A549 (cell line): Measurements from ENCODE around the gene BABAM2. TPM values are rescaled to one million over a fixed set of nuclear protein-coding genes. Genes with fewer than 3 reads are reported as not detected.

Experiments used
- ATAC-seq, 2 experiments: fragments of 200-7000 bp in 1 of 2; fragments of >200 bp in 1 of 2; cut with Nextera tagmentation in 1 of 2; cut with Tn5 transposase in 1 of 2; 3 replicates each; pipeline versions ENCODE4 v1.8.0 to v1.9.1; 2018 to 2020; ENCODE audit warnings: mild to moderate bottlenecking in 1 of 2, moderate library complexity in 1 of 2
- CTCF ChIA-PET: fragments of 300-600 bp; sonication (Branson Sonifier 250); formaldehyde crosslinking; extraction: SDS; loops from one replicate; lab custom pipeline; 2021; ENCODE audit warnings: antibody characterized with exemption, inconsistent platforms; lab: Yijun Ruan, JAX
- POLR2A ChIA-PET: fragments of 350-600 bp; formaldehyde crosslinking; extraction: SDS; loops from one replicate; lab custom pipeline; 2021; ENCODE audit warnings: antibody characterized with exemption, inconsistent platforms; lab: Yijun Ruan, JAX
- DNase-seq, 2 experiments: peaks; one replicate each; pipeline versions ENCODE4 v3.0.0 to v3.0.0-alpha.2; 2011 to 2016; ENCODE audit warnings: low read depth in 1 of 2, low spot score in 1 of 2
- FAIRE-seq: peaks from 2 replicates; lab custom pipeline; 2011; peaks lifted over from hg19 to GRCh38; lab: Jason Lieb, UNC
- H3K27ac ChIP-seq, 2 experiments: fragments of >200 bp; sonication (Bioruptor Twin); formaldehyde crosslinking; 3 replicates each; pipeline ENCODE4 v1.5.1; 2016 to 2017
- H3K4me1 ChIP-seq: fragments of >200 bp; sonication (Bioruptor Twin); formaldehyde crosslinking; 3 replicates; pipeline ENCODE4 v1.6.1; 2016
- H3K4me2 ChIP-seq: fragments of >200 bp; sonication (Bioruptor Twin); formaldehyde crosslinking; 3 replicates; pipeline ENCODE4 v1.6.1; 2016
- H3K4me3 ChIP-seq: fragments of >200 bp; sonication (Bioruptor Twin); formaldehyde crosslinking; 3 replicates; pipeline ENCODE4 v1.5.1; 2016
- H3K9me3 ChIP-seq: fragments of >200 bp; sonication (Bioruptor Twin); formaldehyde crosslinking; 3 replicates; pipeline ENCODE4 v1.6.1; 2016
- ATOH8 ChIP-seq: fragments of 250-450 bp; sonication (Bioruptor Pico); IDR thresholded peaks from 2 replicates; pipeline ENCODE4 v1.5.0; 2020; ENCODE audit warnings: low read depth, mild to moderate bottlenecking, moderate library complexity
- EHMT2 ChIP-seq: fragments of 200-600 bp; sonication (generic); IDR thresholded peaks from 2 replicates; pipeline ENCODE4 v1.6.1; 2016; ENCODE audit warnings: antibody characterized with exemption, low read depth, mild to moderate bottlenecking, moderate library complexity
- EP300 ChIP-seq, 2 experiments: fragments of >200 bp; sonication (Bioruptor Twin); formaldehyde crosslinking; IDR thresholded peaks; 2 replicates in 1 of 2; 3 replicates in 1 of 2; pipeline ENCODE4 v1.6.1; 2016 to 2017
- FOSB ChIP-seq: fragments of 250-450 bp; sonication (Bioruptor Pico); IDR thresholded peaks from 2 replicates; pipeline ENCODE4 v1.5.0; 2020; ENCODE audit warnings: mild to moderate bottlenecking, moderate library complexity
- HDAC2 ChIP-seq: fragments of 200-600 bp; sonication (generic); IDR thresholded peaks from 2 replicates; pipeline ENCODE4 v1.6.1; 2016
- HEYL ChIP-seq: fragments of 250-450 bp; sonication (Bioruptor Pico); IDR thresholded peaks from 2 replicates; pipeline ENCODE4 v1.8.0; 2021; ENCODE audit warnings: mild to moderate bottlenecking, moderate library complexity
- HOXB13 ChIP-seq: fragments of 250-450 bp; sonication (Bioruptor Pico); IDR thresholded peaks from 2 replicates; pipeline ENCODE4 v1.5.0; 2020; ENCODE audit warnings: low read depth, mild to moderate bottlenecking, moderate library complexity
- JUN ChIP-seq, 2 experiments: fragments of >200 bp; sonication (Bioruptor Twin); formaldehyde crosslinking; IDR thresholded peaks; 2 replicates in 1 of 2; 3 replicates in 1 of 2; pipeline ENCODE4 v1.6.1; 2016 to 2017
- KDM1A ChIP-seq: fragments of 200-600 bp; sonication (generic); IDR thresholded peaks from 2 replicates; pipeline ENCODE4 v1.6.1; 2016; ENCODE audit warnings: low read depth, mild to moderate bottlenecking
- KDM5A ChIP-seq: fragments of 200-600 bp; sonication (generic); IDR thresholded peaks from 2 replicates; pipeline ENCODE4 v1.6.1; 2016; ENCODE audit warnings: antibody characterized with exemption, mild to moderate bottlenecking
- MYC ChIP-seq: IDR thresholded peaks from 2 replicates; pipeline ENCODE4 v1.6.1; 2012; ENCODE audit warnings: mild to moderate bottlenecking, inconsistent platforms, low read length, improper control_type of control experiment, borderline replicate concordance
- POLR2AphosphoS2 ChIP-seq: conservative IDR thresholded peaks from 2 replicates; pipeline ENCODE4 v1.6.1; 2012; ENCODE audit warnings: low read length, improper control_type of control experiment, inconsistent platforms
- RAD21 ChIP-seq, 2 experiments: fragments of >200 bp in 1 of 2; sonication (Bioruptor Twin) in 1 of 2; formaldehyde crosslinking in 1 of 2; IDR thresholded peaks in 1 of 2; conservative IDR thresholded peaks in 1 of 2; 2 replicates in 1 of 2; 3 replicates in 1 of 2; pipeline ENCODE4 v1.6.1; 2012 to 2018; ENCODE audit warnings: inconsistent platforms in 1 of 2
- RARB ChIP-seq: fragments of 250-450 bp; sonication (Bioruptor Pico); IDR thresholded peaks from 2 replicates; pipeline ENCODE4 v1.8.0; 2021; ENCODE audit warnings: mild to moderate bottlenecking, moderate library complexity
- RCOR1 ChIP-seq: fragments of 150-350 bp; IDR thresholded peaks from 2 replicates; pipeline ENCODE4 v1.6.1; 2014; ENCODE audit warnings: antibody characterized with exemption, low read length, low read depth
- RNF2 ChIP-seq: fragments of 200-600 bp; sonication (generic); IDR thresholded peaks from 2 replicates; pipeline ENCODE4 v1.6.1; 2016; ENCODE audit warnings: low read depth, mild to moderate bottlenecking, antibody characterized with exemption, moderate library complexity, borderline replicate concordance
- SREBF2 ChIP-seq: fragments of 450-650 bp; IDR thresholded peaks from 2 replicates; pipeline ENCODE4 v1.6.1; 2014; ENCODE audit warnings: mild to moderate bottlenecking, moderate library complexity
- ZC3H11A ChIP-seq: fragments of 450-650 bp; IDR thresholded peaks from 2 replicates; pipeline ENCODE4 v1.6.1; 2014; ENCODE audit warnings: antibody characterized with exemption, mild to moderate bottlenecking
- ZSCAN20 ChIP-seq: fragments of 250-450 bp; sonication (Bioruptor Pico); IDR thresholded peaks from 2 replicates; pipeline ENCODE4 v1.8.0; 2022; ENCODE audit warnings: mild to moderate bottlenecking, moderate library complexity
- WGBS: methylation state at CpG from one replicate; pipeline ENCODE4 v1.1.6; 2017; ENCODE audit errors: missing lambda C conversion rate; 5-methylcytosine and 5-hydroxymethylcytosine counted together
- polyA plus RNA-seq, 4 experiments: library from polyadenylated mRNA; depleted of rRNA in 3 of 4; stranded (reverse); fragments of >200 nt; fragmentation: RNase III in 1 of 4; extraction: RNeasy Plus Mini Kit Qiagen cat#74134 plus additional on column Dnase treatment in 1 of 4; gene quantifications; 2 replicates in 3 of 4; 3 replicates in 1 of 4; pipeline ENCODE4 v1.2.3, GENCODE V29; 2011 to 2017
- TF ChIP-seq, protein P1 (sequence below): fragments of >200 bp; sonication (Bioruptor Twin); formaldehyde crosslinking; IDR thresholded peaks from 3 replicates; pipeline ENCODE4 v1.6.1; 2016
- TF ChIP-seq, protein P2 (sequence below): IDR thresholded peaks from 2 replicates; pipeline ENCODE4 v1.6.1; 2012

The BABAM2 gene
- polyA plus RNA-seq, 2 of the 4 experiments (the other 2 are of a cell fraction) = 53.7 to 78.4 TPM

- DNase-seq (no peak), FAIRE-seq (no peak), ATAC-seq (no peak)
- Histone ChIP-seq H3K9me3 (no peaks in the 10 kb centered on the region), H3K4me1 (peaks cover 4% of the 10 kb centered on the region), H3K4me3 (no peak overlapping the region), H3K4me2 (no peak overlapping the region), H3K27ac (peak overlapping the region in 1 of 2 experiments; percentile 4; a peak in 1 of 6 replicates)
- no peak for TF ChIP-seq MYC
- no peak for TF ChIP-seq KDM1A
- no peak for TF ChIP-seq HEYL (CRISPR knock-in tag)
- no peak for TF ChIP-seq RCOR1
- WGBS = 93% methylated on average over 3 of the region's 3 CpGs
- CTCF ChIA-PET = interaction anchor here (0.6 kb wide), 1 partner anchor 116 kb away, joined by 3 read pairs; no protein-coding TSS in a partner anchor
- POLR2A ChIA-PET = interaction anchor here (1.0 kb wide), 1 partner anchor 297 kb away, joined by 7 read pairs; no protein-coding TSS in a partner anchor
Measured at GRCh38 chr2:28094739-28095138, 204.2 kb downstream of the BABAM2 start.

DNA sequence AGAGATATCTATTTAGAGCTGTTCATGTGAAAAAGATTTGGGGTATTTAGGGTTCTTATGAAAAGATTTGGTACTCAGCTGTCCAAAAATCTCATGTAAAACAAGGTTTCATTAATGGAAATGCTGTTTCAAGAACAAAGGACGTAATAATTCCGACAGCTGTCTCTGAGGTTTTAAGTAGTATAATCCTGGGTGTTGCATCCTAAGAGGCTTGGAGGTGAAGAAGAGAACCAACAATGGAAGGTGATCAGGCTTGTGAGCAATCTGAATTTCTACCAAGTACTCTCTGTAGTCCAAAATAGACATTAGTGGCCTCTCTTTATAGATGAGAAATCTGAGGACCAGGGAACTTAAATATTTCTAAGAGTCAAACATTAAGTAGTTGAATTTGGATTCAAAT, 205.1 kb downstream of the BABAM2 start:
- Histone ChIP-seq H3K27ac (peak overlapping the region in 1 of 2 experiments; percentile 50; a peak in 3 of 6 replicates), H3K4me1 (no peaks in the 10 kb centered on the region), H3K4me2 (no peak overlapping the region), H3K4me3 (no peak overlapping the region), H3K9me3 (no peaks in the 10 kb centered on the region)
- no peak for TF ChIP-seq ZSCAN20
- no peak for TF ChIP-seq POLR2AphosphoS2
- TF ChIP-seq RCOR1 = no peak
- no peak for TF ChIP-seq SREBF2
- no peak for TF ChIP-seq JUN (IDR thresholded peaks at IDR 0.05)
- TF ChIP-seq, protein P1, sequence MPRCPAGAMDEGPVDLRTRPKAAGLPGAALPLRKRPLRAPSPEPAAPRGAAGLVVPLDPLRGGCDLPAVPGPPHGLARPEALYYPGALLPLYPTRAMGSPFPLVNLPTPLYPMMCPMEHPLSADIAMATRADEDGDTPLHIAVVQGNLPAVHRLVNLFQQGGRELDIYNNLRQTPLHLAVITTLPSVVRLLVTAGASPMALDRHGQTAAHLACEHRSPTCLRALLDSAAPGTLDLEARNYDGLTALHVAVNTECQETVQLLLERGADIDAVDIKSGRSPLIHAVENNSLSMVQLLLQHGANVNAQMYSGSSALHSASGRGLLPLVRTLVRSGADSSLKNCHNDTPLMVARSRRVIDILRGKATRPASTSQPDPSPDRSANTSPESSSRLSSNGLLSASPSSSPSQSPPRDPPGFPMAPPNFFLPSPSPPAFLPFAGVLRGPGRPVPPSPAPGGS = no peak
- no peak for TF ChIP-seq KDM5A
- no peak for TF ChIP-seq ATOH8 (CRISPR knock-in tag)
- no peak for TF ChIP-seq RNF2
- TF ChIP-seq EHMT2 = no peak
- FAIRE-seq (no peak), DNase-seq (no peak), ATAC-seq (no peak)
- POLR2A ChIA-PET = no interaction called here
- WGBS = 88% methylated on average over 2 of the region's 2 CpGs
- CTCF ChIA-PET = interaction anchor here (0.7 to 1.6 kb wide), 4 partner anchors 9 to 392 kb away, joined by 3 to 5 read pairs (median 4); no protein-coding TSS in a partner anchor

DNA sequence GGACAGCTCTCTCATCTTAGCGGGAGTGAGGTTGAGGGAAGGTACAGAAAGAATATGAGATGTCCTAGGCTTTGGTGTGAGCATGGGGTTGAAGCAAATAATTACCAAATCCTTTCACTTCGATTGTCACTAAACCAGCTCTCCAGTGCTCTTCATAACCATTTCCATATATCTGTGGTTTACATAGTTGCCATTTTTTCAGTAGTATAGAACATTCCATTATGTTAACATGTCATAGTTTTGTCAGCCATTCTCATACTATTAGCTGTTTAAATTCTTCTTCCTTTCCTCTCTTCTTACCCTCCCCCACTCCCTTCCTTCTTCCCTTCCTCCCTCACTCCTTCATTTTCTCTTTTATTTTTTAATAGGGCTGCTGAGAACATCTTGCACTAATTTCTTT, 205.9 kb downstream of the BABAM2 start:
- ChIA-PET POLR2A (no interaction called here), CTCF (interaction anchor here (0.9 to 1.6 kb wide), 4 partner anchors 10 to 393 kb away, joined by 3 to 4 read pairs (median 3); no protein-coding TSS in a partner anchor)
- H3K4me3 ChIP-seq = no peak overlapping the region
- no peaks in the 10 kb centered on the region for H3K9me3 ChIP-seq
- no peaks in the 10 kb centered on the region for H3K4me1 ChIP-seq
- ATAC-seq = no peak
- DNase-seq = no peak
- no peak for TF ChIP-seq FOSB (CRISPR knock-in tag)
- no peak for TF ChIP-seq HDAC2
- TF ChIP-seq HOXB13 (CRISPR knock-in tag) = no peak
- TF ChIP-seq KDM5A = no peak
- TF ChIP-seq, protein P2, sequence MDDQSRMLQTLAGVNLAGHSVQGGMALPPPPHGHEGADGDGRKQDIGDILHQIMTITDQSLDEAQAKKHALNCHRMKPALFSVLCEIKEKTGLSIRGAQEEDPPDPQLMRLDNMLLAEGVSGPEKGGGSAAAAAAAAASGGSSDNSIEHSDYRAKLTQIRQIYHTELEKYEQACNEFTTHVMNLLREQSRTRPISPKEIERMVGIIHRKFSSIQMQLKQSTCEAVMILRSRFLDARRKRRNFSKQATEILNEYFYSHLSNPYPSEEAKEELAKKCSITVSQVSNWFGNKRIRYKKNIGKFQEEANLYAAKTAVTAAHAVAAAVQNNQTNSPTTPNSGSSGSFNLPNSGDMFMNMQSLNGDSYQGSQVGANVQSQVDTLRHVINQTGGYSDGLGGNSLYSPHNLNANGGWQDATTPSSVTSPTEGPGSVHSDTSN = no peak
- TF ChIP-seq JUN (IDR thresholded peaks at IDR 0.05) = no peak
- TF ChIP-seq ZC3H11A = no peak
- no peak for TF ChIP-seq RARB (CRISPR knock-in tag)
- TF ChIP-seq RAD21 (conservative IDR thresholded peaks at IDR 0.05 in 1 of 2, IDR thresholded peaks at IDR 0.05 in 1 of 2) = no peak
- TF ChIP-seq EP300 (IDR thresholded peaks at IDR 0.05) = no peak
- TF ChIP-seq, protein P1 = no peak
- no peak for FAIRE-seq
- peak overlapping the region in 1 of 2 experiments; percentile 50; a peak in 3 of 6 replicates for H3K27ac ChIP-seq
- no peak overlapping the region for H3K4me2 ChIP-seq
- 89% methylated on average over 2 of the region's 2 CpGs for WGBS
